ENCODE results near the gene TAF11L12.
A peak's percentile ranks its signal among the peaks of the same experiment; 100 is the strongest.
"Not testable (repeated sequence)": the region's sequence is repeated elsewhere in the genome, so short reads cannot be mapped to it uniquely, and the experiment has no call there.

Gene TAF11L12

GRCh38 chr5:17610092-17610491 lies at the start of gene TAF11L12:
Gene TAF11L12, plus strand, starts transcription at chr5:17610392.
- not testable (repeated sequence) for DNase-seq

- DNase-seq = not testable (repeated sequence)
Observed at GRCh38 chr5:17585658-17586057, 24.5 kb upstream of the TAF11L12 start, which contains the start of gene TAF11L7. Gene TAF11L7, minus strand, starts transcription at chr5:17585758.

- not testable (repeated sequence) for DNase-seq
Observed at GRCh38 chr5:17590860-17591259, 19.3 kb upstream of the TAF11L12 start, which contains the start of gene TAF11L8. Gene TAF11L8, minus strand, starts transcription at chr5:17590960.

- peak; percentile 30 for DNase-seq
Observed at GRCh38 chr5:17594255-17594654, 15.9 kb upstream of the TAF11L12 start, which contains the start of gene TAF11L9. Gene TAF11L9, minus strand, starts transcription at chr5:17594394.

GRCh38 chr5:17597728-17598127 lies 12.5 kb upstream of the TAF11L12 start, which contains the start of gene TAF11L10:
Gene TAF11L10, minus strand, starts transcription at chr5:17597828.
- DNase-seq = not testable (repeated sequence)

GRCh38 chr5:17603880-17604279 lies 6.3 kb upstream of the TAF11L12 start, which contains the start of gene TAF11L11:
Gene TAF11L11, plus strand, starts transcription at chr5:17604183.
- not testable (repeated sequence) for DNase-seq

GRCh38 chr5:17604951-17605350 lies 5.2 kb upstream of the TAF11L12 start:
- DNase-seq = no peak

- not testable (repeated sequence) for DNase-seq
Observed at GRCh38 chr5:17607461-17607860, 2.7 kb upstream of the TAF11L12 start.

- no peak for DNase-seq
Observed at GRCh38 chr5:17614872-17615605, 4.8 kb downstream of the TAF11L12 start.

GRCh38 chr5:17619354-17619753 lies 9.2 kb downstream of the TAF11L12 start:
- DNase-seq = no peak

GRCh38 chr5:17620627-17621026 lies 10.4 kb downstream of the TAF11L12 start:
- DNase-seq = no peak

- DNase-seq = no peak
Observed at GRCh38 chr5:17625686-17626085, 15.5 kb downstream of the TAF11L12 start.

- not testable (repeated sequence) for DNase-seq
Observed at GRCh38 chr5:17631788-17632187, 21.6 kb downstream of the TAF11L12 start, which contains the start of gene TAF11L13. Gene TAF11L13, plus strand, starts transcription at chr5:17632088.

- no peak for DNase-seq
Observed at GRCh38 chr5:17634160-17634559, 24.0 kb downstream of the TAF11L12 start, which contains the start of gene TAF11L14. Gene TAF11L14, plus strand, starts transcription at chr5:17634460.

- not testable (repeated sequence) for DNase-seq
Observed at GRCh38 chr5:17649232-17649631, 39.0 kb downstream of the TAF11L12 start.

- DNase-seq = not testable (repeated sequence)
Observed at GRCh38 chr5:17655201-17655759, 45.1 kb downstream of the TAF11L12 start.

- no peak for DNase-seq
Observed at GRCh38 chr5:17655921-17656320, 45.7 kb downstream of the TAF11L12 start.

All from activated CD4-positive, CD25-positive, alpha-beta regulatory T cell treated with anti-CD3 and anti-CD28 coated beads, Interleukin-2, amount 50 U/mL, for 72 hours (primary cell).